ENCODE data around the gene PSD.

Gene PSD

GRCh38 chr10:102412293-102412692 is 6.3 kb downstream of the PSD start:
- CTCF ChIA-PET = interaction anchor here (0.9 to 3.7 kb wide), 2 partner anchors 10 to 13 kb away, joined by 3 to 27 read pairs; no protein-coding TSS in a partner anchor
- H3K27ac ChIP-seq = no peak overlapping the region
- DNase-seq (ENCODE audit: low spot score) = no peak
- POLR2A ChIA-PET (ENCODE audit: low non-redundant PET) = no interaction called here
- TF ChIP-seq CTCF (conservative IDR thresholded peaks at IDR 0.05; ENCODE audit: low read depth) = no peak

GRCh38 chr10:102411341-102412255 is 7.0 kb downstream of the PSD start:
- CTCF ChIA-PET = interaction anchor here (0.7 to 3.7 kb wide), 2 partner anchors 12 to 68 kb away, joined by 3 to 27 read pairs; no protein-coding TSS in a partner anchor
- POLR2A ChIA-PET (ENCODE audit: low non-redundant PET) = no interaction called here
- no peak for DNase-seq (ENCODE audit: low spot score)
- H3K27ac ChIP-seq = no peak overlapping the region
- TF ChIP-seq CTCF (conservative IDR thresholded peaks at IDR 0.05; ENCODE audit: low read depth) = no peak

GRCh38 chr10:102410429-102411073 is 8.0 kb downstream of the PSD start:
- H3K27ac ChIP-seq = no peak overlapping the region
- no peak for TF ChIP-seq CTCF (conservative IDR thresholded peaks at IDR 0.05; ENCODE audit: low read depth)
- CTCF ChIA-PET = interaction anchor here (1.3 to 3.7 kb wide), 2 partner anchors 11 kb away, joined by 5 to 27 read pairs; partner anchors contain the start of gene FBXL15
- POLR2A ChIA-PET (ENCODE audit: low non-redundant PET) = interaction anchor here (0.7 kb wide), 1 partner anchor 91 kb away, joined by 4 read pairs; no protein-coding TSS in a partner anchor
- no peak for DNase-seq (ENCODE audit: low spot score)

- CTCF ChIA-PET = interaction anchor here (0.6 to 3.7 kb wide), 3 partner anchors 10 to 58 kb away, joined by 3 to 27 read pairs (median 5); partner anchors contain the start of gene FBXL15
- POLR2A ChIA-PET (ENCODE audit: low non-redundant PET) = no interaction called here
- no peak for TF ChIP-seq CTCF (conservative IDR thresholded peaks at IDR 0.05; ENCODE audit: low read depth)
- no peak overlapping the region for H3K27ac ChIP-seq
- no peak for DNase-seq (ENCODE audit: low spot score)
Measured at GRCh38 chr10:102409604-102410428, 8.8 kb downstream of the PSD start.

- POLR2A ChIA-PET (ENCODE audit: low non-redundant PET) = no interaction called here
- TF ChIP-seq CTCF (conservative IDR thresholded peaks at IDR 0.05; ENCODE audit: low read depth) = no peak
- CTCF ChIA-PET = interaction anchor here (0.6 to 3.7 kb wide), 3 partner anchors 9 to 57 kb away, joined by 3 to 27 read pairs (median 5); partner anchors contain the start of gene FBXL15
- DNase-seq (ENCODE audit: low spot score) = no peak
- H3K27ac ChIP-seq = no peak overlapping the region
Measured at GRCh38 chr10:102408728-102409603, 9.6 kb downstream of the PSD start.

Data from RWPE1 (cell line).